ENCODE measurements around the gene ABTB2.

The ABTB2 gene

DNA sequence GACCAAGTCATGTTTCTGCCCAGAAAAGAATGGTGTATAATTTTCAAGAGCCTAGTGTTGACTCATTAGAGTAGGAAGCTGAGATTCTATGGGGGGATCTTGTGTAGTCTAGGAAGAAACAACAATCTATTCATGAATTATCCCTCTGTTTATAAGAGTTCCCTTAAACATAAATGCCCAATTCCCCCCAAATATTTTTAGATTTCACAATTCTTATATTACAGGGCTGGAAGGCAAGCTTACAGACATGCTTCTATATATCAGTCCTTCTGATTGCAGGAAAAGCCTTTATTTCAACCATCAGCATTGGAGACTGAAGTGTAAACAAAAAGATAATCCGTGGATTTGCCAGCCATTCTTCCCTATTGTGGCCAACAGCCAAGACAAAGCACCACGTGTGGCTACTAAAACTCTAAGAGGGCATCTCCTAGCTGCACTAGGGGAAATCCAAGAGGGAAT lies 181.0 kb downstream of the ABTB2 start:
- H3K4me3 ChIP-seq (ENCODE audit: low read depth, low read length): no peak overlapping the region

GRCh38 chr11:34175284-34176019 lies 182.4 kb downstream of the ABTB2 start:
- no peak overlapping the region for H3K4me3 ChIP-seq (ENCODE audit: low read depth, low read length)

- peak overlapping the region; percentile 24 for H3K4me3 ChIP-seq (ENCODE audit: low read depth, low read length)
Measured at GRCh38 chr11:34174412-34175041, 183.3 kb downstream of the ABTB2 start.

- no peak overlapping the region for H3K4me3 ChIP-seq (ENCODE audit: low read depth, low read length)
Measured at GRCh38 chr11:34173050-34173449, 184.8 kb downstream of the ABTB2 start.

- H3K4me3 ChIP-seq (ENCODE audit: low read depth, low read length): no peak overlapping the region
Measured at GRCh38 chr11:34169686-34170085, 188.1 kb downstream of the ABTB2 start.

GRCh38 chr11:34168642-34169420 lies 189.0 kb downstream of the ABTB2 start:
- H3K4me3 ChIP-seq (ENCODE audit: low read depth, low read length): no peak overlapping the region

DNA sequence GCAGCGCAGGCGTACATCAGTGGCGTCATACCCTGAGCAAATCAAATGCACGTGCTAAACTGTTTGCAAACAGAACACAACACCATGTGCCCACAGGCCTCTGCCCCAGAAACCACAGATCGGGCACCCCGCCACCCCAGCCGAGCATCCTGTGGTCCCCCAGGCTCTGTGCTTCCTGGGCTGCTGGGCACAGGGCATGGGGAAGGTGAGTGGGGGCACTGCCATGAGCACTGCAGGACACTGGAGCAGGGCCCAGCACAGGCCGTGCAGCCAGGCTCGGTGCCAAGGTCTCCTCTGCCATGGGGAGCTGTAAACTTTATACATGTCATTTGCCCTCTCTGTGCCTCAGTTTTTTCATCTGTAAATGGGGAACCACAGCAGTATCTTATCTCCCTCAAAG lies 189.8 kb downstream of the ABTB2 start:
- H3K4me3 ChIP-seq (ENCODE audit: low read depth, low read length): no peak overlapping the region

DNA sequence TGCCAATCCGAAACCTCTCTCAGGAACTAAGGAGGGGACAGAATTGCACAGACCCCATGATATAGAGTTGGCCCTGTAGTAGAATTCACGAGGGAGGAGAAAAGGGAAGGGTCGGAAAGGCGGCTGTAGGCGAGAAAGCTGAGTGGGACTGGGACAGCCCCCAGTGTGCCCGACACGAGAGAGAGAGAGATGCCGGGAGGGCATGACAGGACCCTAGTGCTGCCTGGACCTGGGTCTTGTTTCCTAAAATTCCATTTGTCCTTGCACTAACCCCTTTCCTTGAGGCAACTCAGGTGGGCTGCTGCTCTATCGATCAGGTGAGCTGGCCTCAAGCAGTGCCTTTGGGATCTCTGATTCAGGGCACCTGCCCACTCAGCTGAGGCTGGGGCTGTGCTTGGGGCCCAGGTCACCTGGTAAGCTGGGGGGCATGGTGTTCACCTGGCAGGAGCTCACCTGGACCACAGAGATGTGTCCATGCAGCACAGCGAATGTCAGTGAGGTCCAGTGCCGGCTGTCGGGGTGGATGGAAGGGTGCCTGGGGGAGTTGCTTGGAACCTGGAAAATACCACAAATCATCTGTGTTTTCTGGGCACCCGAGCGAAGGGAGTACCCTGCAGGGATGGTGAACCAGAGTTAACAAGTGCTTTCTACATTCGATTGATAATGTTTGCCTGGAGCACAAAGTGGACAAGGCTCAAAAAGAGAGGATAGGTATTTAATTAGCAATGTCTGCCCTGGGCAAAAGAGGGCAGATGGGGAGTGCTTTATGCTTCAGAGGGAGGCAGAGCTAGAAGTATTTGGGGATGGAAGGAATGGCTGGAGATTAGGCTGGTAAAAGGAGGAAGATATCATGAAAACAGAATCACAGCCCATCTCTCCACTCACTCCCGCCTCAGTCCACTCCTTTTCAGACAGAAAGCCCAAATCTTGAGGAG lies 190.7 kb downstream of the ABTB2 start:
- H3K4me3 ChIP-seq (ENCODE audit: low read depth, low read length): no peak overlapping the region

- no peak overlapping the region for H3K4me3 ChIP-seq (ENCODE audit: low read depth, low read length)
Measured at GRCh38 chr11:34165786-34166555, 191.8 kb downstream of the ABTB2 start.

DNA sequence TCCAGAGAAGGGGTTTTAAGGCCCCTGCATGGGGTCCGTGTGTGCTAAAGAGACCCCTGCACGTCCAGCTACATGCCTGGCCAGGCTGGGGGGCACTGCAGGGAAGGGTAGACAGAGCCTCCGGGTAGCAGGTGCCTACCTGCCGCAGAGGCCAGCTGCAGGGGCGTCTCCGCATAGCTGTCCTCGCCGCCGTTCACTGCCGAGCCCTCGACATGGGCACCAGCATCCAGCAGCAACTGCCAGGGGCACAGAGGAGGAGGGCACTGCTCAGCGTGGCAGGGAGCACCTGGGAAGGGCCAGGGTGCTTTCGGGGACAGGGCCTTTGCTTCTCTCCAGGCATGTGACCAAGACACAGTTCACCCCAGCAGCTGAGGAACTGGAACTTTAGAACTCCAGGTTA lies 192.7 kb downstream of the ABTB2 start:
- no peak overlapping the region for H3K4me3 ChIP-seq (ENCODE audit: low read depth, low read length)

DNA sequence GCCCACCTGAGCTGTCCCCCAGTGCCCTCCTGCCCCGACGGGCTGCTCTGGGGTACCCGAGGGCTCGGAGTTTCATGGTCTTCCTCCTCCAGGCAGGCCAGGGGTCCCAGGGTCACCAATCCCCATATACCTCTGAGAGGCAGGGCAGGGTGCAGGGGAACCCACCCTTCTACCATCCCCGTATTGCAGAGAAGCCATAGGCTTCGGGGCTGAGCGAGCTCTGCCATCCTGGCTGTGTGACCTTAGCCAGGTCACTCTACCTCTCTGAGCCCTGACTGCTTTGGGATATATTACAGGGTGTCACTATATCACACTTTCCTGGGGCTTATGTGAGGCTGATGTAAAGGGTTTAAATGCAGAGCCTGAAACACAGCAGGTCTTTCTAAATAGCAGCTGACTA lies 195.0 kb downstream of the ABTB2 start:
- H3K4me3 ChIP-seq (ENCODE audit: low read depth, low read length): no peak overlapping the region

DNA sequence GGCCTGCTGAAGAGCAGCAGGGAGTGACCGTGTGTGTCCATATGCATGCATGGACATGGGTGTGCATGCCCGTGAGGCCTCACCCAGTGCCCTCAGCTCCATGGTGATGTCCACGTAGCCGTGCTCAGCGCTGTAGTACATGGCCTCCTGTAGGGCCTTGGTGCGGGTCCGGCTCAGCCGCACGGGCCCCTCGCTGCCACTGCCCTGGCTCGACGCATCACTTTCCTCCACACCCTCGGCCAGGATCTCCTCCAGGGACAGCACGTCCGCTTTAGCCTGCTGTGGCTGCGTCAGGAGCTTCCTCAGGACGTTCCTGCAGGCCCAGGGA lies 195.4 kb downstream of the ABTB2 start:
- no peak overlapping the region for H3K4me3 ChIP-seq (ENCODE audit: low read depth, low read length)

DNA sequence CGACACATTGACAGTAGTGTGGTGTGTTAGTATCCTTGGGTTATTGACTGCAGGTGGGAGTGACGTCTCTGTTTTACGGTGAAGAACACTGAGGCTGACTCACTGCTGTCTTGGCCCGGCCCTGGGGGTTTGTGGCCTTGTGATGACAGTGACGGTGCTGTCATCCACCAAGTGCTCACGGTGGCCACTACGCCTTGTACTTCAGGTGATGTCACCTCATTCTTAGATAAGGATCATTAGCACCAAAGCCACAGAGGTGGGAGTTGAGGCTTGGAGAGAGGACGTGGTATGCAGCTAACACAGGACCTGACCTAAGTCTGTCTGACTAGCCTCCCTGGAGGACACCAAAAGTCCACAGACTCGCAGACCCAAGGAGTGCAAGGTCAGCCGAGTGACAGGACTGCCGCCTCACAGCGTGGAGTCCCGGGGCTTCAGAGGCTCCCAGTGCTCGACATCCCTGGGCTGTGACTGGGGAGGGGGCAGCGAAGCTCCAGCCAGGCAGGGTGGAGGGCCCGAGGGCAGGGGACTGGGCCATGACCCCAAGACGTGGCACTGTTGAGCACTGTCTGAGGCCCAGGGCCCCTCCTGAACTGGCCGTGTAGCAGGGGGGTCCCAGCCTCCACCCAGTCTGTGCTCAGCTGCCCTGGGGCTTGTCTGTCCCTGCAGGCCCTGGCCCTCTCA lies 195.9 kb downstream of the ABTB2 start:
- no peak overlapping the region for H3K4me3 ChIP-seq (ENCODE audit: low read depth, low read length)

GRCh38 chr11:34161361-34161760 lies 196.4 kb downstream of the ABTB2 start:
- no peak overlapping the region for H3K4me3 ChIP-seq (ENCODE audit: low read depth, low read length)

GRCh38 chr11:34160791-34161190 lies 197.0 kb downstream of the ABTB2 start:
- no peak overlapping the region for H3K4me3 ChIP-seq (ENCODE audit: low read depth, low read length)

- no peak overlapping the region for H3K4me3 ChIP-seq (ENCODE audit: low read depth, low read length)
Measured at GRCh38 chr11:34160049-34160721, 197.6 kb downstream of the ABTB2 start.

DNA sequence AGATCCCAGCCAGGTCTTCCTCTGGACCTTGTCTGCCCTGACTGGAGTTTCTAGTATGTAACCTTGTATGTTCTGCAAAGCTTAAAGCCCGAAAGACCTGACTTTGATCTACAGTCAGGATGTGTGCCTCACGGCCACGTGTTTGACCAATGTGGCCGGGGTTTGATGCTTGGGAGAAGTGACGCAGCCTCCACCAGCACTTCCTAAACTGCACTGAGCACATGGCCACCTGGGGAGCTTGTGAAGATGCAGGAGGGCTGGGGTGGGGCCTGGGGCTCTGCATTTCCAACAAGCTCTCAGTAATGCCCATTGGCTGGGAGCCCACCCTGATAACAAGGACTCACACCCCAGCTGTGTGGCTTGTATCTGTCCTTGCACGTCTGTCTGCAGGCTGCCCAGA lies 199.1 kb downstream of the ABTB2 start:
- H3K4me3 ChIP-seq (ENCODE audit: low read depth, low read length): no peak overlapping the region

GRCh38 chr11:34157163-34157562 lies 200.6 kb downstream of the ABTB2 start:
- no peak overlapping the region for H3K4me3 ChIP-seq (ENCODE audit: low read depth, low read length)

DNA sequence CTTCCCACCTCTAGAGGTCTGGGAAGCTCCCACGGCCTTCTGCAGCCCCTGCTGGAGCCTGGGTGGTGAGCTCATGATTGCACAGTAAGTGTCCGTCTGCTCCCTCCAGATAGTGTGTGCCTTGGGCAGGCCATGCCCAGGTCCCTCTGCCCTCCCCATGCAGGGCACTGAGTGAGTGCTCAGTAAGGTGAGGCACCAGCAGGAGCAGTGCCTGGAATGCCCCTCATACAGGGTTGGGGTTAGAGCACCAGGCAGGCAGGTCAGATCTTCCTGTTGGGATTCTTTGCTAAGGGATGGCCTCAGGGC lies 202.1 kb downstream of the ABTB2 start:
- no peak overlapping the region for H3K4me3 ChIP-seq (ENCODE audit: low read depth, low read length)

All from iPS-11a (cell line).